Stomach (tissue), 9 donors: ENCODE results near the gene MAG. TPM values are rescaled to one million over a fixed set of nuclear protein-coding genes. Genes with fewer than 3 reads are reported as not detected.

Experiments used
- DNase-seq, 2 donors: peaks; one replicate each; pipeline versions ENCODE4 v3.0.0 to v3.0.0-alpha.2; 2013 to 2019
- H3K27ac ChIP-seq, 5 donors: fragments of 200-600 bp in 4 of 5; sonication (generic) in 4 of 5; one replicate each; pipeline ENCODE4 v1.5.1; 2013 to 2019; ENCODE audit warnings: mild to moderate bottlenecking in 1 of 5, moderate library complexity in 1 of 5
- H3K27me3 ChIP-seq, 3 donors: fragments of 200-600 bp; sonication (generic); one replicate each; pipeline ENCODE4 v1.5.1; 2017 to 2019; ENCODE audit warnings: mixed run types in 1 of 3
- H3K36me3 ChIP-seq, 4 donors: fragments of 200-600 bp; sonication (generic); 1 replicate in 3 of 4; 2 replicates in 1 of 4; pipeline ENCODE4 v1.5.1; 2016 to 2019
- H3K4me1 ChIP-seq, 4 donors: fragments of 200-600 bp; sonication (generic); one replicate each; pipeline ENCODE4 v1.5.1; 2016 to 2019
- H3K4me3 ChIP-seq, 4 donors: fragments of 200-600 bp; sonication (generic) in 3 of 4; one replicate each; pipeline ENCODE4 v1.5.1; 2016 to 2019; ENCODE audit warnings: mild to moderate bottlenecking in 1 of 4
- H3K9me3 ChIP-seq, 4 donors: fragments of 200-600 bp; sonication (generic); one replicate each; pipeline ENCODE4 v1.5.1; 2016 to 2019
- CTCF ChIP-seq, 7 experiments: fragments of 450-650 bp in 4 of 7; fragments of 200-600 bp in 3 of 7; sonication (generic) in 3 of 7; IDR thresholded peaks; one replicate each; pipeline ENCODE4 v1.5.1; 2016 to 2019; ENCODE audit warnings: antibody characterized with exemption in 7 of 7, control low read depth in 2 of 7, mild to moderate bottlenecking in 1 of 7
- EP300 ChIP-seq: sonication (generic); formaldehyde crosslinking; IDR thresholded peaks from one replicate; pipeline ENCODE4 v1.6.1; 2017; ENCODE audit warnings: antibody characterized with exemption
- POLR2A ChIP-seq, 4 donors: fragments of 450-650 bp; IDR thresholded peaks; one replicate each; pipeline ENCODE4 v1.6.1; 2016; ENCODE audit warnings: antibody characterized with exemption in 4 of 4, control low read depth in 2 of 4, mild to moderate bottlenecking in 1 of 4, moderate library complexity in 1 of 4
- POLR2AphosphoS5 ChIP-seq, 3 donors: sonication (generic); formaldehyde crosslinking; IDR thresholded peaks; one replicate each; pipeline ENCODE4 v1.6.1; 2016; ENCODE audit warnings: antibody characterized with exemption in 3 of 3
- WGBS, 5 donors: extraction: QIAGEN DNeasy Blood & Tissue Kit in 3 of 5; methylation state at CpG; one replicate each; pipeline versions ENCODE4 v1.1.5 to v1.1.7; 2013 to 2018; 5-methylcytosine and 5-hydroxymethylcytosine counted together
- intact Hi-C: fragments of 100-400 bp; cut with DNase I; formaldehyde crosslinking; loops from one replicate; pipeline ENCODE4 v1.15.1; 2023; ENCODE audit warnings: low total_unique reads
- polyA plus RNA-seq, 3 donors: library from polyadenylated mRNA; stranded (reverse); fragments of 200-250 nt; gene quantifications; one replicate each; pipeline ENCODE4 v1.2.3, GENCODE V29; 2013
- total RNA-seq, 5 donors: library from RNA; depleted of rRNA; stranded (reverse); fragments of >200 nt; gene quantifications; one replicate each; pipeline versions ENCODE4 v1.1.0 to v1.2.3, GENCODE V29; 2014 to 2016
- donor health status: healthy with polysubstance abuse.
- donor health status: Bipolar disorder and iron deficiency.
- donor health status: healthy.

MAG gene
- total and polyA plus RNA-seq, 8 donors, result 0.05 to 5.5 (median 0.73) TPM; not detected in 5

- TF ChIP-seq POLR2AphosphoS5 (IDR thresholded peaks at IDR 0.05) (no peak), EP300 (no peak), CTCF (IDR thresholded peaks at IDR 0.05) (no peak), POLR2A (IDR thresholded peaks at IDR 0.05) (no peak)
- H3K4me3 ChIP-seq, result no peak overlapping the region
- peaks cover 2 to 32% (median 7%) of the 10 kb centered on the region in 4 donors for H3K4me1 ChIP-seq
- H3K27me3 ChIP-seq, result no peaks in the 10 kb centered on the region
- no peak for DNase-seq
- intact Hi-C loops, result no loop called here
- WGBS, 5 donors, result 94 to 95% (median 94%) methylated on average over 28 of the region's 28 CpGs
- peaks cover 45 to 86% (median 81%) of the 10 kb centered on the region in 4 donors for H3K36me3 ChIP-seq
- no peaks in the 10 kb centered on the region for H3K9me3 ChIP-seq
- H3K27ac ChIP-seq, result no peak overlapping the region
Measured at GRCh38 chr19:35276706-35277281, 15.2 kb upstream of the MAG start.

GRCh38 chr19:35278578-35279284, 13.2 kb upstream of the MAG start:
- Histone ChIP-seq H3K27me3 (peaks cover 0 to 11% (median 8%) of the 10 kb centered on the region in 3 donors), H3K4me1 (peaks cover 8 to 23% (median 10%) of the 10 kb centered on the region in 4 donors), H3K4me3 (no peak overlapping the region), H3K9me3 (no peaks in the 10 kb centered on the region), H3K27ac (no peak overlapping the region), H3K36me3 (peaks cover 34 to 66% (median 61%) of the 10 kb centered on the region in 4 donors)
- TF ChIP-seq EP300 (no peak), POLR2AphosphoS5 (IDR thresholded peaks at IDR 0.05) (no peak), CTCF (IDR thresholded peaks at IDR 0.05) (no peak)
- intact Hi-C loops, result no loop called here
- WGBS, 5 donors, result 91 to 93% (median 92%) methylated on average over 40 to 45 of the region's 45 CpGs
- DNase-seq, result no peak

- Histone ChIP-seq H3K4me1 (peaks cover 8 to 18% (median 10%) of the 10 kb centered on the region in 4 donors), H3K36me3 (peaks cover 28 to 60% (median 55%) of the 10 kb centered on the region in 4 donors), H3K27me3 (peaks cover 0 to 11% (median 8%) of the 10 kb centered on the region in 3 donors), H3K27ac (no peak overlapping the region), H3K4me3 (no peak overlapping the region), H3K9me3 (no peaks in the 10 kb centered on the region)
- TF ChIP-seq POLR2AphosphoS5 (IDR thresholded peaks at IDR 0.05) (no peak), EP300 (no peak), CTCF (IDR thresholded peaks at IDR 0.05) (no peak), POLR2A (IDR thresholded peaks at IDR 0.05) (no peak)
- intact Hi-C loops, result no loop called here
- no peak for DNase-seq
- WGBS, 5 donors, result 79 to 92% (median 82%) methylated on average over 11 of the region's 11 CpGs
Measured at GRCh38 chr19:35279374-35279773, 12.6 kb upstream of the MAG start.

- peaks cover 28 to 52% (median 47%) of the 10 kb centered on the region in 4 donors for H3K36me3 ChIP-seq
- H3K27ac ChIP-seq, result no peak overlapping the region
- TF ChIP-seq EP300, result no peak
- TF ChIP-seq POLR2A (IDR thresholded peaks at IDR 0.05), result no peak
- no peak for TF ChIP-seq CTCF (IDR thresholded peaks at IDR 0.05)
- TF ChIP-seq POLR2AphosphoS5 (IDR thresholded peaks at IDR 0.05), result no peak
- H3K27me3 ChIP-seq, result peaks cover 0 to 11% (median 8%) of the 10 kb centered on the region in 3 donors
- no peak for DNase-seq
- H3K4me1 ChIP-seq, result peaks cover 8 to 18% (median 10%) of the 10 kb centered on the region in 4 donors
- intact Hi-C loops, result no loop called here
- H3K4me3 ChIP-seq, result no peak overlapping the region
- H3K9me3 ChIP-seq, result no peaks in the 10 kb centered on the region
- 60 to 71% (median 68%) methylated on average over 5 to 12 of the region's 12 CpGs for WGBS, 5 donors
Measured at GRCh38 chr19:35279985-35280821, 11.8 kb upstream of the MAG start.
